Activated CD4-positive, alpha-beta T cell treated with anti-CD3 and anti-CD28 coated beads, Interleukin-2, amount 10 ng/mL, durations not matched to agents 24 days and 14 days (primary cell): ENCODE measurements around the gene KRTAP5-10. TPM values are rescaled to one million over a fixed set of nuclear protein-coding genes. Genes with fewer than 3 reads are reported as not detected.
"Not testable (repeated sequence)": the region's sequence is repeated elsewhere in the genome, so short reads cannot be mapped to it uniquely, and the experiment has no call there.

Experiments
- DNase-seq: peaks from one replicate; pipeline ENCODE4 v3.0.0; 2022
- H3K27ac Mint-ChIP-seq: one replicate; pipeline ENCODE4 v1.8.0; 2022; ENCODE audit warnings: mild to moderate bottlenecking, mixed read lengths
- H3K27me3 Mint-ChIP-seq: one replicate; pipeline ENCODE4 v1.8.0; 2022; ENCODE audit warnings: mixed read lengths
- H3K36me3 Mint-ChIP-seq: one replicate; pipeline ENCODE4 v1.8.0; 2022; ENCODE audit warnings: low read depth, mild to moderate bottlenecking, mixed read lengths
- H3K4me1 Mint-ChIP-seq: one replicate; pipeline ENCODE4 v1.8.0; 2021; ENCODE audit warnings: mixed read lengths
- H3K4me3 Mint-ChIP-seq: one replicate; pipeline ENCODE4 v1.8.0; 2022; ENCODE audit warnings: mild to moderate bottlenecking, moderate library complexity, mixed read lengths
- H3K9me3 Mint-ChIP-seq: one replicate; pipeline ENCODE4 v1.8.0; 2021; ENCODE audit warnings: mixed read lengths
- intact Hi-C: fragments of 100-400 bp; cut with micrococcal nuclease; formaldehyde crosslinking; loops from one replicate; pipeline ENCODE4 v1.15.1; 2023
- total RNA-seq: library from RNA; stranded (reverse); gene quantifications from 2 replicates; pipeline ENCODE4 v1.2.3, GENCODE V29; 2022

KRTAP5-10 gene
- total RNA-seq, 1 donor from 2014 or later = not detected

DNA sequence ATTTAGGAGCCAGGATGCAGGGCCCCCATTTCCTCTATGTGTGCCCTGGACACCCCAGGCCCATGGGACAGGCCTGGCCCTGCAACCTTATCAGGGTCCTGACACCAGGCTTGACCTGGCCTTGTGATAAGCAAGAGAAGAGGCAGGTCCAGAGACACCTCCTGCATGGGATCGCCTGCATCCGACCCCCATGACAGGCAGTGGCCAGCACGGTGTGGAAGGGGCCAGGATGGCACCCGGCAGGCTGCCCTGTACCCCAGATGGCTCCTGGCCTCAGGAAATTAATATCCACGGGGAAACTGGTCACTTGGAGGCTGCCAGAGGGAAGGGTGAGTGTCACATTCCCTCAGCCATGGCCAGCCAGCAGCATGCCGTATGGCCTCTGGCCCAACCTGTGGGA, 10.4 kb upstream of the KRTAP5-10 start:
- no peak for DNase-seq
- Mint-ChIP-seq H3K27me3 (peaks cover 25% of the 10 kb centered on the region), H3K4me3 (no peak overlapping the region), H3K4me1 (no peaks in the 10 kb centered on the region), H3K27ac (no peak overlapping the region), H3K36me3 (no peaks in the 10 kb centered on the region), H3K9me3 (no peaks in the 10 kb centered on the region)
- intact Hi-C loops = no loop called here

DNA sequence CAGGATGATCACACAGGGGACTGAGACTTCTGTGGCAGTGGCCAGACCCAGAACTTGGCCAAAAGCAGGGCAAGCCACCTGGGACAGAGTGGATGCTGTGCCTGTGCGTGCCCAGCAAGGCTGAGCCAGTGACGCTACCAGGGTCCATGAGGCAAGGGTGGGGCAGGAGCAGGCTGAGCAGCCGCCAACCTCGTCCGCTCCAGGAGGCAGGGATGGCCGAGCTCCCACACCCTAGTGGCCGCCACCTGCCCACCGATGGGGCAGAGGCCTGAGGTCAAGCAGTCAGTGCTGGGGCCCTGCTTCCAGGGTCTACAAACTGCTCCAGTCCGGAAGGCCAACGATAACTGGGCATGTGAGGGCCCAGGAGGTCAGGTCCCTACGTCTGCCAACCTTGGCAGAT, 9.9 kb upstream of the KRTAP5-10 start:
- no peaks in the 10 kb centered on the region for H3K9me3 Mint-ChIP-seq
- no peaks in the 10 kb centered on the region for H3K4me1 Mint-ChIP-seq
- no peaks in the 10 kb centered on the region for H3K36me3 Mint-ChIP-seq
- intact Hi-C loops = no loop called here
- no peak overlapping the region for H3K4me3 Mint-ChIP-seq
- no peak overlapping the region for H3K27ac Mint-ChIP-seq
- no peak for DNase-seq
- H3K27me3 Mint-ChIP-seq = peaks cover 21% of the 10 kb centered on the region

DNA sequence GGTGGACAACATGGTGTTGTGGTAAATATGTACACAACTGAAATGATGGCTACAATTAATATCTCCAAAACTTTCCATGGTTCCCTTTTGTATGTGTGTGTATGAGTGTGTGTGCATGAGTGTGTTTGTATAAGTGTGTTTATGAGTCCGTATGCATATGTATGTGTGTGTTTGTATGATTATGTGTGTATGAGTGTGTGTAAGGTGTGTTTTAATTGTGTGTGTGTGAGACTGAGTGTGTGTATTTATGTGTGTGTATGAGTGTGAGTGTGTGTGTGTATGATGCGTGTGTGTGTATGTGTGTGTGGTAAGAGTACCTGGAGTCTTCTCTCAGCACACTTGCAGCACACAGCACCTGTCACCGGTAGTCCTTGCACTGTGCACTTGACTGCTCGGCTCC, 9.3 kb upstream of the KRTAP5-10 start:
- DNase-seq = no peak
- Mint-ChIP-seq H3K9me3 (no peaks in the 10 kb centered on the region), H3K27me3 (peaks cover 18% of the 10 kb centered on the region), H3K4me3 (no peak overlapping the region), H3K36me3 (no peaks in the 10 kb centered on the region), H3K27ac (no peak overlapping the region), H3K4me1 (no peaks in the 10 kb centered on the region)
- intact Hi-C loops = no loop called here

DNA sequence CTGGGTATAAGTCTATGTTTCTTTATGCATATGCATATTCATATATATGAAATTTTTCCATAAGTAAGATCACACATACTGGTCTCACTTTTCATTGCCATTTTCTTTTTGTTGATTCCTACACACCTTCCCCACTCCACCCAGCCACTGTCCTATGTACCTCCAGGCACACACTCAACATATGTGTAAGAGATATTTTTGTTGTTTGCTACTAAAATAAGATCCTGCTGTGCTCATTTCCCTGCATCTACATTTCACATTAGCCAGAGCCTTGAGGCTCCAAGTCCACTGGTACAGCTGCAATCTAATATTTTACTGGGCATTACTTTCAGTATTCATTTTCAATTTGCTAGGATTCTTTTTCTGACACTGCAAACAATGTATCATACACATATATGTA, 8.1 kb upstream of the KRTAP5-10 start:
- Mint-ChIP-seq H3K27ac (no peak overlapping the region), H3K4me3 (no peak overlapping the region), H3K36me3 (no peaks in the 10 kb centered on the region), H3K9me3 (no peaks in the 10 kb centered on the region), H3K27me3 (peaks cover 19% of the 10 kb centered on the region), H3K4me1 (no peaks in the 10 kb centered on the region)
- DNase-seq = no peak
- intact Hi-C loops = no loop called here

DNA sequence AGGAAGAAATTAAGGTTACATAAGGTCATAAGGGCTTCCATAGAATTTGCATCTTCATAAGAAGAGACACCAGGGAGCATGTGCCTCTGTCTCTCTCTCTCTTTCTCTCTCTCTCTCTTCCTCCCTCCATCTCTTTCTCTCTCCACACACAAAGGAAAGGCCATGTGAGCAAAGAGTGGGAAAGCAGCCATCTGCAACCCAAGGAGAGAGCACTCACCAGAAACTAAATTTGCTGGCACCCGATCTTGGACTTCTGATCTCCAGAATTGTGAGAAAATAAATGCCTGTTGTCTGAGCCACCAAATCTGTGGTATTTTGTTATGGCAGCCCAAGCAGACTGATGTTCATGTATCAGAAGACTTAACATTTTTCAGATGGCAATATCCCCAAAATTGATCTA, 6.4 kb upstream of the KRTAP5-10 start:
- peaks cover 28% of the 10 kb centered on the region for H3K27me3 Mint-ChIP-seq
- no peak for DNase-seq
- H3K9me3 Mint-ChIP-seq = no peaks in the 10 kb centered on the region
- no peaks in the 10 kb centered on the region for H3K36me3 Mint-ChIP-seq
- no peaks in the 10 kb centered on the region for H3K4me1 Mint-ChIP-seq
- no peak overlapping the region for H3K27ac Mint-ChIP-seq
- intact Hi-C loops = no loop called here
- no peak overlapping the region for H3K4me3 Mint-ChIP-seq

DNA sequence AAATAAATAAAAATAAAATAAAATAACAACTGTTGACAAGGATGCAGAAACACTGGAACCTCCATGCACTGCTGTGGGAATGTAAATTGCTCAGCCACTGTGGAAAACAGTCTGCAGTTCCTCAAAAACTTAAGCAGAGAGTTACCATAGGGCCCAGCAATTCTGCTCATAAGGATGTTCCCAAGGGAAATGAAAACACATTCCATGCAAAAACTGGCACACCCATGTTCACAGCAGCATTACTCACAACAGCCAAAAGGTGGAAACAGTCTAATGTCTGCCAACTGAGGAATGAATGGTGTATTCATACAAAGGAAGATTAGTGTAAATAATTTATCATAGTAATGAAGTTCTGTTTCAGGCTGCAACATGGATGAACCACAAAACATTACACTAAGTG, 3.2 kb upstream of the KRTAP5-10 start:
- DNase-seq = no peak
- intact Hi-C loops = no loop called here
- H3K36me3 Mint-ChIP-seq = no peaks in the 10 kb centered on the region
- H3K9me3 Mint-ChIP-seq = no peaks in the 10 kb centered on the region
- peaks cover 30% of the 10 kb centered on the region for H3K27me3 Mint-ChIP-seq
- H3K4me3 Mint-ChIP-seq = no peak overlapping the region
- H3K27ac Mint-ChIP-seq = no peak overlapping the region
- no peaks in the 10 kb centered on the region for H3K4me1 Mint-ChIP-seq

DNA sequence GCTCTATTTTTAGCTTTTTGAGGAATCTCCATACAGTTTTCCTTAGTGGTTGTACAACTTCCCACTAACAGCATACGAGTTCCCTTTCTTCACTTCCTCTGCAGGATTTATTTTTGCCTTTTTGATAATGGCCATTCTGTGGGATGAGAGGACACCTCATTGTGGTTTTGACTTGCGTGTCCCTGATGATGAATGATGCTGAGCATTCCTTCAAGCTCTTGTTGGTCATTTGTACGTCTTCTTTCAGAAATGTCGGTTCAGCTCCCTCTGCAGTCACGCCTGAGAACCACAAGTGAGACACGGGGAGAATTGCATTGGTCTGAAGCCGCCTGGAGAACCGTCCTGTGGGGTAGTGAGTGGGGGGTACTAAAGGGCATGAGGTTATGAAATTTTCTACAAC, 2.0 kb upstream of the KRTAP5-10 start:
- Mint-ChIP-seq H3K27me3 (peaks cover 26% of the 10 kb centered on the region), H3K27ac (no peak overlapping the region), H3K4me3 (no peak overlapping the region), H3K36me3 (no peaks in the 10 kb centered on the region), H3K4me1 (no peaks in the 10 kb centered on the region), H3K9me3 (no peaks in the 10 kb centered on the region)
- peak; percentile 65 for DNase-seq
- intact Hi-C loops = no loop called here

DNA sequence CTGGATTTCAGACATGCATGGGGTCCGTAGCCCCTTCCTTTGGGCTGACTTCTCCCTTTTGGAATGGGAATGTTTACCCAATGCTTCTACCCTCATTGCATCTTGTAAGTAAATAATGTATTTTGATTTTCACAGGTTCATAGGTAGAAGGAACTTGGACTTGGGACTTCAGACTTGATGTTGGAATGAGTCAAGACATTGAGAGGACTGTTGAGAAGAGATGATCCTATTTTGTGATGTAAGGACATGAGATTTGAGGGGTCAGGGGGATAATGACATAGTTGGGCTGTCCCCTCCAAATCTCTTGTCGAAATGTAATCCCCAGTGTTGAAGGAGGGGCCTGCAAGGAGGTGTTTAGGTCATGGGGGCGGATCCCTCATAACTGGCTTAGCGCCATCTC, 933 bp upstream of the KRTAP5-10 start:
- DNase-seq = no peak
- H3K27me3 Mint-ChIP-seq = peaks cover 23% of the 10 kb centered on the region
- intact Hi-C loops = no loop called here
- no peak overlapping the region for H3K4me3 Mint-ChIP-seq
- H3K4me1 Mint-ChIP-seq = no peaks in the 10 kb centered on the region
- no peak overlapping the region for H3K27ac Mint-ChIP-seq
- H3K9me3 Mint-ChIP-seq = no peaks in the 10 kb centered on the region
- H3K36me3 Mint-ChIP-seq = no peaks in the 10 kb centered on the region

DNA sequence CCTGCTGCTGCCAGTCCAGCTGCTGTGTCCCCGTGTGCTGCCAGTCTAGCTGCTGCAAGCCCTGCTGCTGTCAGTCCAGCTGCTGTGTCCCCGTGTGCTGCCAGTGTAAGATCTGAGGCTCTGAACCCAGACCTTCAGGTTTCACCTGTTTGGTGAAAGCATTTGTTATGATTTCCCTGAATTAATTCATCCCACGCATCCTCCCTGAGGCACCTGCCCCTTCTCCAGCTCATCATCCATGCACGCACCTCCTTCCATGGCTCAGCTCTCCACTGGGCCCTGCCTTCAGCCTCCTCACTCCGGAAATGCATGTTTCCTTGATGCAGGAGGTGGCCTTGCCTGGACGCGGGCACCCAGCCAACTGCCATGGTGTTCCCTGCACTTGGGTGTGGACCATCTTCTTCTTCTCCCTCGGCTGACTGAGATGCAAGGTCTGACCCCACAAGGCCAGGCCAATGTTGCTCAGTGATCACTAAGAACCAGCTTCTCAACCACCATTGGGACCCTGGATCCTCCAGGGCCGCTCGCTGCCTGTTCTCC, 788 bp downstream of the KRTAP5-10 start:
- H3K9me3 Mint-ChIP-seq = no peaks in the 10 kb centered on the region
- intact Hi-C loops = no loop called here
- H3K27ac Mint-ChIP-seq = no peak overlapping the region
- DNase-seq = no peak
- no peaks in the 10 kb centered on the region for H3K4me1 Mint-ChIP-seq
- H3K36me3 Mint-ChIP-seq = no peaks in the 10 kb centered on the region
- H3K4me3 Mint-ChIP-seq = no peak overlapping the region
- peaks cover 23% of the 10 kb centered on the region for H3K27me3 Mint-ChIP-seq

DNA sequence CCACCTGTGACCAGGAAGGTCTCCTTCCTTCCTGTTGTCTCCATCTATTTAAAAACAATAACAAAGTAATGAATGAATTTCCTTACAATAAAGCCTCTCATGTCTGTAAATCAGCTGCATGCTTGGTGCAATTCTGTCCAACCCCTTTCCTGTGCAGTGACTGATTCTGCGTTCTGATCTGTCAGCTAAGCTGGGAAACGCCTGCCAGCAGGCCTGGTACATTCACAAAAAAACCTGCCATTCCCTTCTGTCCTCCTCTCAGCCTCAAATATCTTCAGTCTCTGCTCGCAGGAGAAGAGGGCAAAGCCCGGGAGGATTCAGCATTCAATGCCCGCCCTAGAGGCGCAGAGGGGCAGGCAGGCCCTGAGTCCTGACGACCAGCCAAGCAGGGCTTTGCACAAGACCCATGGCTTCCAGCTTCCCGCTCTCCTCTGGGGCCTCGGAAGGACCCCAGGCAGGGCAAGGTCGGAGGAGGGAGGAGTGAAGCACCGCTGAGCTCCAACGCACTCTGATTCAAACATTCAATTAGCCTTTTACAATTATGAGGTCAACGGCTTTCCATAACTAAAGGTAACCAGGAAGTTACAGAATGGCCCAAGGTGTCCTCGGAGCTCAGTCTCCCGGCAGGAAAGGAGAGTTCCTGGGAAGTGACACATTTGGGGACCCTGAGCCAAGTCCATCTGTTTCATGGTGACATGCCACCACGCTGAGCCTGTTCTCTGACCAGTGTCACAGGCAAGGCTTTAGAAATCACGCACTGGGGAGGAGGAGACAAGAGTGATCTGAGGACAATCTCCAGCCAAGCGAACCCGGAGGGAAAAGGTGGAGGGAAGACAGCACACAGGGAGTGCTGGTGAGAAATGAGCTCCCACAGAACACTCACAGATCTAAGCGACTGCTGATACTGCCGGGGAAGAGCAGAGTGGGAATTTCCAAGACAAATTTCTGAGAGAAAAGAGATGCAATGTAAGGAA, 1.6 kb downstream of the KRTAP5-10 start:
- H3K27me3 Mint-ChIP-seq = peaks cover 17% of the 10 kb centered on the region
- H3K9me3 Mint-ChIP-seq, DNase-seq, H3K4me3 Mint-ChIP-seq, H3K36me3 Mint-ChIP-seq, intact Hi-C loops, H3K4me1 Mint-ChIP-seq, H3K27ac Mint-ChIP-seq: not testable (repeated sequence)

DNA sequence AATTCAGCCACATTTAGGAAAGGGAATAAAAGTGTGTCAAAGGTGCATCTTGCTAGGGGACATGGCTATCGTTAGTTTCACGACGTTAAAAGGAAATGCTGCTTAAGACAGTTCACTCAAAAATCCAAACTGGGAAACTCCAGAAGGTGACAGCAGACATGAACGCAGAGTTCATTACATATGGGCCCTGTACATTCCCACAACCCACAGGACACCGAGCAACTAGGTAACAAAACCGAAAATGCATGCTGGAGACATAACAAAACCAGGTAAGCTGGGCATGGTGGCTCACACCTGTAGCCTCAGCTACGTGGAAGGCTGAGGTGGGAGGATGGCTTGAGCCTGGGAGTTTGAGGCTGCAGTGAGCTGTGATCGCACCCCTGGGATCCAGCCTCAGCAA, 2.3 kb downstream of the KRTAP5-10 start:
- H3K36me3 Mint-ChIP-seq, intact Hi-C loops, DNase-seq, H3K9me3 Mint-ChIP-seq, H3K4me1 Mint-ChIP-seq, H3K4me3 Mint-ChIP-seq, H3K27ac Mint-ChIP-seq: not testable (repeated sequence)
- H3K27me3 Mint-ChIP-seq = peaks cover 17% of the 10 kb centered on the region

DNA sequence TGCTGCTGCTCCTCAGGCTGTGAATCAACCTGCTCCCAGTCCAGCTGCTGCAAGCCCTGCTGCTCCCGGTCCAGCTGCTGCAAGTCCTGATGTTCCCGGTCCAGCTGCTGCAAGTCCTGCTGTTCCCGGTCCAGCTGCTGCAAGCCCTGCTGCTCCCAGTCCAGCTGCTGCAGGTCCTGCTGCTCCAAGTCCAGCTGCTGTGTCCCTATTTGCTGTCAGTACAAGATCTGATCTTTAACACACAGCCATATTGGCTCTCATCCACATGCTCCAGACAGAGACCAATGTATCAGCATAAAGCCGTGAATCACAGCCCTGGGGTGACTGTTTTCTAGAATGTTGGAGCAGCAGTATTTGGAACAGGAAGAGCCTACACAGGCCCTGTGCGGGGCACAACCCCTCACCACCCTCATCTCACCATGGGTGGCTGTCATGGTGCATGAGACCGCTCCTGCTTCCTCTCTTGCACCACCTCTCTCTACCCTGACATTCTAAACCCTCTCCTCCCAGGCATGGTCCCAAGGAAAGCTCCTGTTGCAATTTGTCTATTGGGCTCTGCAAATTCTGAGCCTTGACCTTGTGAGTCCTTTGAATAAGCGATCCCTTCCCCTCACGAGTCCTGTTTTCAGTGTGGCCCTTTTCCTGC, 3.5 kb downstream of the KRTAP5-10 start:
- Mint-ChIP-seq H3K27me3 (peaks cover 8% of the 10 kb centered on the region), H3K4me1 (no peaks in the 10 kb centered on the region), H3K9me3 (no peaks in the 10 kb centered on the region), H3K27ac (no peak overlapping the region), H3K4me3 (no peak overlapping the region), H3K36me3 (no peaks in the 10 kb centered on the region)
- intact Hi-C loops = no loop called here
- DNase-seq = no peak

DNA sequence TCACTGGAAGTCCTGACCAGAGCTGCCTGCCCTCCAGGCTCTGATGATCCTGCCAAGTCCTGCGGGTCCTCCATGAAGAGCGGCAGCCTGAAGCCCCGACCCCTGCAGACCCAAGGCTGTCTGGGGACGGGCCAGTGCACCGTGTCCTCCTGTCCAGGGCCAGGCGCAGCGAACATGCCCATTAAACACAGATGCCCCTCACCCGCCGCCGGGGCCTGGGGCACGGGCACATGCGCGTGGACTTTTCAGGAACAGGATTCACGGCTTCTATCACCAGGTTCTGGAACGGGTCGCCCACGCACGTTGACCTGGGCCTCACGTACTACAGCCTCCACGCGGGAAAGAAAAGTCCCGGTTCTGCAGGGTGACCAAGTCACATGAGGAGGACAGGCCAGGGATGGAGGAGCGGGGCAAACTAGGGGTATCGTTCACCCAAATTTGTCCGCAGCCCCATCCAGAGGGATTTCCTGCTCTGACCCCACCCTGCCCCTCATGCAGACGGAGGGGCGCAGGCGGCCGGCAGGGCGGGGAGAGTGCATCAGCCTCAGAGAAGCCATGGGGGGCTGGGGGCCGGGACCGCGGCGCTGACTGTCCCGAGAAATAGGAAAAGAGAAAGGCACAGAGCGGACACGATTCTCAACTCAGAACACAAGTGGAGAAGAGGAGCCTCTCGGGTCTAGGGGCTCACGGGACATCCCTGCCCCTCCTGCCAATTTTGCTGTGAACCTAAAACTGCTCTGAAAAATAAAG, 5.9 kb downstream of the KRTAP5-10 start:
- H3K4me3 Mint-ChIP-seq = not testable (repeated sequence)

DNA sequence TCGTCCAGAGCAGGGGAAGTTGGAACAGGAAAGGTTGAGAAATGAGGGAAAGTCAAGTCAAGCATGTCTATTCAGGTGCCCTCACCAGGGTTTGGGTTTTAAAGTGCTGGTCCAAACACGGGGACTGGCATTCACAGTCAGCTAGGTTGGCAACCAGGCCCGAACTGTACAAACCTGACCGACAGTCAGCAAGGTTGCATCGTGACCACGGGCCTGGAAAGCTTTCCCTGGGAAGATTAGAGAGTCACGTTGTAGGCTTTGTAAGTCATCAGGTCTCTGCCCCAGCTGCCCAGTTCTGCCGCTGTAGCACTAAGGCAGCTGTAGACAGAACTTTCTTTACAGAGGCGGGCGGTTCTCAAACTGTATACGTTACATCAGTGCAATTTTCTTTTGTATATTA, 7.4 kb downstream of the KRTAP5-10 start:
- Mint-ChIP-seq H3K36me3 (no peaks in the 10 kb centered on the region), H3K9me3 (no peaks in the 10 kb centered on the region), H3K4me3 (no peak overlapping the region), H3K4me1 (no peaks in the 10 kb centered on the region), H3K27me3 (peaks cover 2% of the 10 kb centered on the region), H3K27ac (no peak overlapping the region)
- intact Hi-C loops = no loop called here
- DNase-seq = no peak

More for the DNA sequence above, 5.9 kb downstream of the KRTAP5-10 start:
- intact Hi-C loops, H3K9me3 Mint-ChIP-seq, H3K36me3 Mint-ChIP-seq, H3K27me3 Mint-ChIP-seq, H3K4me1 Mint-ChIP-seq, DNase-seq, H3K27ac Mint-ChIP-seq: not testable (repeated sequence)
